GM19463 (cell line): Measurements from ENCODE around the gene KCNN2.
A peak's percentile ranks its signal among the peaks of the same experiment; 100 is the strongest.

Experiments used
- ATAC-seq: cut with Tn5 transposase; IDR thresholded peaks from one replicate; pipeline ENCODE4 v1.9.1; 2021; ENCODE audit warnings: mild to moderate bottlenecking, moderate library complexity; ENCODE audit not compliant: unreplicated experiment

KCNN2 gene

DNA sequence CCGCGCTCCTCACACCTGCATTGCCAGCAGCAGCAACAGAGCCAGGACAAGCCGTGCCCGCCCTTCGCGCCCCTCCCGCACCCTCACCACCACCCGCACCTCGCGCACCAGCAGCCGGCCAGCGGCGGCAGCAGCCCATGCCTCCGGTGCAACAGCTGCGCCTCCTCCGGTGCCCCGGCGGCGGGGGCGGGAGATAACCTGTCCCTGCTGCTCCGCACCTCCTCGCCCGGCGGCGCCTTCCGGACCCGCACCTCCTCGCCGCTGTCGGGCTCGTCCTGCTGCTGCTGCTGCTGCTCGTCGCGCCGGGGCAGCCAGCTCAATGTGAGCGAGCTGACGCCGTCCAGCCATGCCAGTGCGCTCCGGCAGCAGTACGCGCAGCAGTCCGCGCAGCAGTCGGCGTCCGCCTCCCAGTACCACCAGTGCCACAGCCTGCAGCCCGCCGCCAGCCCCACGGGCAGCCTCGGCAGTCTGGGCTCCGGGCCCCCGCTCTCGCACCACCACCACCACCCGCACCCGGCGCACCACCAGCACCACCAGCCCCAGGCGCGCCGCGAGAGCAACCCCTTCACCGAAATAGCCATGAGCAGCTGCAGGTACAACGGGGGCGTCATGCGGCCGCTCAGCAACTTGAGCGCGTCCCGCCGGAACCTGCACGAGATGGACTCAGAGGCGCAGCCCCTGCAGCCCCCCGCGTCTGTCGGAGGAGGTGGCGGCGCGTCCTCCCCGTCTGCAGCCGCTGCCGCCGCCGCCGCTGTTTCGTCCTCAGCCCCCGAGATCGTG, 517 bp downstream of the KCNN2 start:
- ATAC-seq = peak; percentile 8

DNA sequence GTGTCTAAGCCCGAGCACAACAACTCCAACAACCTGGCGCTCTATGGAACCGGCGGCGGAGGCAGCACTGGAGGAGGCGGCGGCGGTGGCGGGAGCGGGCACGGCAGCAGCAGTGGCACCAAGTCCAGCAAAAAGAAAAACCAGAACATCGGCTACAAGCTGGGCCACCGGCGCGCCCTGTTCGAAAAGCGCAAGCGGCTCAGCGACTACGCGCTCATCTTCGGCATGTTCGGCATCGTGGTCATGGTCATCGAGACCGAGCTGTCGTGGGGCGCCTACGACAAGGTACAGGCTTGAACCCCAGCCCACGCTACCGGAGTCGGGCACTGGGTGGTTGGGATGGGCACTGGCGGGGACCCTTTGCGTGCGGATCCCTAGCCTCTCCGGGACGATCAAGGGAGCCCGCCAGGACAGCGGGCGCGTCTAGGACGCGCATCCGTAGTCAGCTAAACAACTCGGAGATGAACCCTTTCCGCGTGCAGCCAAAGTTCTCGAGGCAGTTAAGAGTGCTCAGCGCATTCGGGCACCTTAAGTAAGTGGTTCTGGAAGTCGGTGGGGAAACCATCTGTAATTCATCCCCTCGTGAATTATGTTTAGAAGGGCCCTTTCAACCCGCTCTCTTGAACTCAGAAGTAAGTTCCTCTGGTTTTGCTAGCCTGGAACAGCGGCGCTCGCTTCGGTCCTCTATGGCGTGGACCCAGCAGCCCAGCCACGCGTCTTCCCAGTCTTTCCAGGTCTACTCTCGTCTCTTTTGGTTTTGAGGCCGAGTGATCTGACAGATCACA, 1.3 kb downstream of the KCNN2 start:
- no peak for ATAC-seq

DNA sequence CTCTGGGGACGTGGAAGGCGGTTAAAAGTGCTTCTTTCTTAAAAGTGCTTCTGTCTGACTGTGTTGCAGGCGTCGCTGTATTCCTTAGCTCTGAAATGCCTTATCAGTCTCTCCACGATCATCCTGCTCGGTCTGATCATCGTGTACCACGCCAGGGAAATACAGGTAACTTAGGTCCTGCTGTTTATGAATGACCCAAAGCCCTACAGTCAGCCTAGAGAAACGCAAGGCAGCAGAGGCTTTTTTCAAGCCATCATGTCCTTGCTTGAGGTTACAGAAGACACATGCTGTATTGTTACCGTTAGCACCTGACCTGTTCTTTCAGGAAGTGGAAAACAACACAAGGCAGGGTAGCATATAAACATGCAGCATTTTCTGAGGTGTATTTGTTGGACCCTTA, 2.0 kb downstream of the KCNN2 start:
- ATAC-seq = no peak

DNA sequence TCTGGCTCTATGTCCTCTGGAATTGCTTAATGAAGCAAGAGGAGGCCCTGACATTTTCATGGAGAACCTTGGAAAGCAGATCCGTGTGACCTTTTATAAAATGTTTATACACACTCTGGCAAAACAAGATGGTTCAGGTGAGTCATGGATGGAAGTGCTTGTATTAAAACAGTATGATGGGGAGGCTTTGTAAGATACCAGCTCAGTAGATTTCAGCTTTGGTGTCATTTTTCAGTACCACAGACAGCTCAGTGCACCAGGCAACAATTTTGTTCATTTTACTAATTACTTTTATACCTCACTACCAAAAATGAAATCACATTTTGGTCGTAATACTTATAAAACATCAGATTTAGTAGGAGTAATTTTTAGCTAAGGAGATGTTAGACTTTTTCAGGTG, 5.2 kb downstream of the KCNN2 start:
- ATAC-seq = no peak

DNA sequence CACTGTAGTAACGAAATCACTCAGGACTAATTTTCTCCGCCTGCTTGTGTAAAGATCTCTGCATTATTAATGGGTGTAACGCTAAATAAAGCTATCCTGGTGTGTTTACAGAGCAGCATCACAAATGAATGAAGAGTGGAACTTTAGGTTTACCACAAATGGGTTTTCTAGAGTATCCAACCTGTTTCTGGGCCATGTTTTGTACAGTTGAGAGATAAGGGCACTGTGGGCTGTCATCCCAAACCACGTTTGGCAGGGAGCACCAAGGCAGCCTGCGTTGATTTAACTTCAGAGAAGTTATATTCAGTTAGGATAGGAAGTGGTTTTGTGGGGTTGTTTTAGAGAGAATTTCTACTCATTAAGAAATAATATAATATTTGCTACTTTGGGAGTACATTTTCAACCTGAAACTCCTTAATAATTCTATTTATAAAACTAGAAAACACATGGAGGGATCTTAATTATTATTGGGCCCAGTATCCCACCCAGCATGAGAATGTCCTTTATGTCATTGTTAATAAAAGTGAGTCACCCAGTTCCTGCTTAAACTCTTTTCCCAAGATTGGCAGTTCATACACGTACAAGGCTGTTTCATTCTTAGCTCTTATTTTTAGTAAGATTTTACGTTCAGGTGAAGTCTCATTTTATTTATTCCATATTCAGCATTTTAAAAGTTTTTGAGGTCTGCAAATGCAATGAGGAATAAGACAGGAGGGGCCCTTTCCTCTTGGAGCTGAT, 8.0 kb downstream of the KCNN2 start:
- no peak for ATAC-seq

DNA sequence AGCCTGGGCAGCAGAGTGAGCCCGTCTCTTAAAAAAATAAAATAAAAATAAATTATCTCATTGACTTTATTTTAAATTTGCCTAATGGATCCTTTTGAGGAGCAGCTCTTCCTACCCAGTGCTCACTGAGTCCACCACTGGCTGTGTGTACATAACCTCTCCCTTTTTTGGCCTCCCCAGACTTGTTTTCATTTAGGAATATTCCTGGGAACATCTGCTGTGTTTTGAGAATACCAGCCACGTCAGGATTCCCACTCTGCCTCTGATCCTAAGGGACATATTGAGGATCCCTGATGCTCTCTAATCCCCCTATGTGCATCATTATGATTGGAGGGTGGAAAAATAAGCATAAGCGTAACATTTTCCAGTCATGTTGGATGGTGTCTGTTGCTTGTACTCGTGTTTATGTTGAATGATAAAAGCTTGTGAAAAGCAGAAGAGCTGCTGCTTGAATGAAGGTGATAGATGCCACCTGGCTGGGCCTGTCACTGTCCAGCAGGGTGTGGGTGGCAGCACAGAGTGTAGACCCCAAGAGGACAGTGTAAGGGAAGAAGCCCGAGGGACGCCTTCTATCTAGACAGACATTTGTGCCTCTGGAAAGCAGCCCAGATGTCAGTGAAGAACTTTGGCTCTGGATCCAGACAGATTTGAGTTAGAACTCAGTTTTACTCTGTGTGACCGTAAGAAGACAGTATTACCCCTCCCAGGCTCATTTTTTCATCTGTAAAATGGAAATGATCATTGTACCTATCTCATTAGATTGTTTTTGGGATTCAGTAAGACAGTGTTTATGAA, 15.4 kb downstream of the KCNN2 start:
- no peak for ATAC-seq

DNA sequence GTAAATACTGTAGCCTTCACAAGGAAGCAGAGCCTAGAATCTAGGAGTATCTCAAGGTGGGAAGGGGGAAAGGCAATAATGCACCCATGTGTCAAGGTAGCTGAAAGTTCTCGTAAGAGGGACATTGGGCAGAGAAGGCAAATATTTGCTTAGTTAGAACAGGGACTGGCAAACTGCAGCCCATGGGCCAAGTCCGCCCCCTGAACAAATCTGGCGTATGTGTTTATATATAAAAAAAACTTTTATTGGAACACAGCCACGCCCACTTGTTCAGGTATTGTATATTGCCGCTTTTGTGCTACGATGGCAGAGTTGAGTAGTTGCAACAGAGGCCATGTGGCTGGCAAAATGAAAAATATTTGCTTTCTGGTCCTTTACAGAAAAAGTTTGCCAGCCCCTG, 16.1 kb downstream of the KCNN2 start:
- no peak for ATAC-seq

DNA sequence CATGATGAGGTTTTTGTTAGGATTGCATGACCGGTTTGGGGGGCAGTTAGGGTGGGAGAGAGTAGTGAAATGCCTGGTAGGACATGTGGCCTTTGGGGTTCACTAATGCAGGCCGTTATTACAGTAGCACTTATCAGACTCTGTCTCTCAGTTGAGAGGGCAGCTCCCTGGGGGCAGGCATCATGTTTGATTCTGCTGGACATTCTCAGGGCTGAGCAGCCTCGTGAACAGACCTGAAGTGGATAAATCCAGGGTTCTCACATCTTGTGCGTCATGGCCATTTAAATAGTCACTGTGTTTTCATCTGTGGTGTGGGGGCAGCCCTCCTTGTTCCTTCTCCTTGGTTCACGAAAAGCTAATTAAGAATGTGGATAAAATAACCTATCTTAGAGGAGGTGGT, 18.9 kb downstream of the KCNN2 start:
- no peak for ATAC-seq

DNA sequence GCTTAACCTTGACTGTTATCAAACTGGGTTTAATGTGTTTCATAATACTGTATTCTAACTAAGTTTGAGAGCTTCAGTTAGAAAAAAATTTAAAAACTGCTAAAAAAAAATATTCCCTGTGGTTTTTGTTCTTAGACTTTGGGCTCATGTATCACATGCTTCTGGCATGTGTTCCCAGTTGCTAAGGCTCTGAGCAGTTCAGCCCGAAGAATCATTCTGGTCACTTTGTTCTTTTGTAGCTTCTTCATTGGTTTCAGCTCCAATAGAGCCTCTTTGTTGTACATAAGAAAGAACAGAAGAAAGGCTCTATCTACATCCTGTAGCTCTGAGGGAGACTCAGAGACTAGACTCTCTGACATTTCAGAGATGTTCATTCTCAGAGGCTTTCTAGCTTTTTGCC, 25.6 kb downstream of the KCNN2 start:
- no peak for ATAC-seq

DNA sequence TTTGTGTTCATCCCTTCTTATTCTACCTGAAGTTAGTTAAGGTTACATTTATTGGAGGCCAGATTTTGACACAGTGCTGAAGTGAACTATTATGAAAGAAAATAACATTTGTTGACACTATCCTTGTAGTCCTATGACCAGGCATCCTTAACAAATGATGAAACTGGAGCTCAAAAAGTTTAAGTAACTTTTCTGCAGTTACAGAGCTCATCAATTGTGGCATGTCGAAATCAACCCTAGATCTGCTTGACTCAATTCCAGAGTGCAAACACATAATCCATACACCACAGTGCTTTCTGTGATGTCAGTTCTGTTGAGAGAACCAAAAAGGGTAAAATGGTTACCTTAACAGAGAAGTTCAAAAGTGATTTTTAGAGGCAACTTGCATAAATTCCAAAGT, 28.6 kb downstream of the KCNN2 start:
- ATAC-seq = no peak

DNA sequence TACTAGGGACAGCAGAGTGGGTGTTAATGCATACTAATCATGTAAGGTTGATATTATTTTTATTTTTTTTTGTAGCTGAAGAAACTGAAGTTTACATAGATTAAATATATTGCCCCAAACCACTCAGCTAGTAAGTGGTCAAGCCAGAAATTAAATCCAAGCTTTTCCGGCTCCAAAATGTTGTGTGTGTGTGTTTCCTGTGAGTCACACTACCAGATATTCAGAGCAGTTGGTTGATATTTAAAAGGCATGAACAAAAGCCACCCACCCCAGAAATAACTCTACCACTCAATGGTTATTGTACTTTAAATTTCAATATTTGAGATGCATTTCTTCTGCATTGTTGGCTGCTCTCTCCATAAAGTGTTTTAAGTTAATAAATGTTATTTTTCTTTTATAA, 29.5 kb downstream of the KCNN2 start:
- ATAC-seq = no peak

DNA sequence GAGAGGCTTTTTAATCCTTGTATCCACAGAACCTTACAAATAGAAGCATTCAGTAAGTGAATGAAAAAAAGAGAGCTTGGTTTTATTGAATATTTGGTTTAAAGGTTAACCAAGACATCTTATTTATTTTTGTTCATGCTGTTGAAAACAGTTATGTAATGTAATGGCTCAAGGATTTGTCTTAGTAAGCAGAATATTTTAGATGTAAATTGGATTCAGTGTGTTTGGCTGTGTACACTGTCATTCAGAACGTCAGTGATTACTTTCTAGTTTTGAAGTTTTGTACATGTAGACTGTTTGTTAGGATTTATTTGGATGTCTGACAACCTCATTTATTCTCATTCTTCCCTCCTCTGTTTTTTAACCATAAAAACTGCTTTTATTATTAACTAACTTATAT, 31.3 kb downstream of the KCNN2 start:
- no peak for ATAC-seq

DNA sequence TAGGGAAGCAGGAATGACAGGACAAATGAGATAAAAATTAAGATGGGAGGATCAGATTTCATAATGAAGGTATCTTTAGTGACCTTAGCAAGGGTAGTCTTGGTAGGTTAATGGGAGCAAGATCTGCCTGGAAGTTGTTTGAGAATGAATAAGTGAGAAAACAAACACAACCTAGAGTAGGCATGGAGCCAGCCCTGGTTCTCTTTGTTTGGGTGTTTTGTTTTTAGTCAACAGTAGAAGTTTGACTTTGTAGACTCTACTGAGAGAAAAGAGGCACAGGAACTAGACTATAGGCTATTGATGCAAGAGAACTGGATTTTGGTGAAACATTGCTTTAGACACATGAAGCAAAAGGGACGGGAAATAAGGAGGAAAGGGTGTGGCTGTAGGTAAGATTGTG, 40.3 kb downstream of the KCNN2 start:
- ATAC-seq = no peak

DNA sequence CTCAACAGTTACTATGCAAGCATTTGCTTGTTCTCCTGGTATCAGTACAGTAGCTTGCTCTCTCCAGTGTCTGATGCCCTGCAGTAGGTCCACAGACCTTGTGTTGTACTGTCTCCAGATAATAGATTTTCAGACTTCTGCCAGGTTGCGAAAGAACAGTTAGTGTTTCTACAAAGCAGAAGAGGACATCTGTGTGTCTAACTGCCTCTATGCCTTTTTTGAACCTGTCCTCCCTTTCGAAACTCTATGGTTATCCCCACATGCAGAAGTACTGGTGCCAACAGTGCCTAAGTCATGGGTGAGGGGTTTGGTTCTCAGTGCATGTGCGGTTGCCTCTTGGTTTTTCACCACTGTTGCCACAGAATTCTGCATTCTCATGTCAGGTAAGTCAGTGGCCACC, 45.9 kb downstream of the KCNN2 start:
- no peak for ATAC-seq

DNA sequence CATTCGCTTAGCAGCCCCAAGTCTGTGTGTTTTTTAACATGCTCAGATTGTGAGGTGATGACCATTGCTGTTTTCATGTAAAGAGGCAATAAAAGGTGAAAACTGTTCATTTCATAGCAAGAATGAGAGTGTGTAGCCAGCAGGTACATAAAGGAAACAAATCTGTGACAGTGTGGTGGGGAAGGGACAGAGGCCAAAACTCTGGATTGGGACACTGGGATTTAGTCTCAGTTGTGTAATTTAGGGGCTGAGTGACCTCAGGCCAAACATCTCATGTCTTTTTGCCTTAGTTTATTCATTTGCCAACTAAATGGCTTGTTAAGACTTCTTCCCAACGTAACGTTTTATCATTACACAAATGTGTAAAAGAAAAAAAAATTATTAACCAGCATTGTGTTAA, 47.0 kb downstream of the KCNN2 start:
- no peak for ATAC-seq

DNA sequence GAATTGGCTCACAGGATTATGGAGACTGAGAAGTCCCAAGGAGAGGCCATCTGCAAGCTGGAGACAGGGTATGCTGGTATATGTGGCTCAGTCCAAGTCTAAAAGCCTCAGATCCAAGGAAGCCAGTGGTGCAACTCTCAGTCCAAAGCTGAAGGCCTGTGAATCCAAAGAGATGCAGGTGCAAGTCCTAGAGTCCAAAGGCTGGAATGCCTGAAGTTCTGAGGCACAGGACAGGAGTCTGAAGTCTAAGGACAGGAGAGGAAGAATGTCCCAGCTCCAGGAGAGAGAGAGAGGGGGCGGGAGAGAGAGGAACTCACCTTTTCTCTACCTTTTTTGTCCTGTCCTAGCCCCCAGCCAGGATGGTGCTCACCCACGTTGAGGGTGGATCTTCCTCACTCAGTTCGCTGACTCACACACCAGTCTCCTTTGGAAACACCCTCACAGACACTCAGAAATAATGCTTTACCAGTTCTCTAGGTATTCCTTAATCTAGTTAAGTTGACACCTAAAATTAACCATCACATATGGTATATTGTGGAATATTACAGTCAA, 49.6 kb downstream of the KCNN2 start:
- ATAC-seq = no peak

DNA sequence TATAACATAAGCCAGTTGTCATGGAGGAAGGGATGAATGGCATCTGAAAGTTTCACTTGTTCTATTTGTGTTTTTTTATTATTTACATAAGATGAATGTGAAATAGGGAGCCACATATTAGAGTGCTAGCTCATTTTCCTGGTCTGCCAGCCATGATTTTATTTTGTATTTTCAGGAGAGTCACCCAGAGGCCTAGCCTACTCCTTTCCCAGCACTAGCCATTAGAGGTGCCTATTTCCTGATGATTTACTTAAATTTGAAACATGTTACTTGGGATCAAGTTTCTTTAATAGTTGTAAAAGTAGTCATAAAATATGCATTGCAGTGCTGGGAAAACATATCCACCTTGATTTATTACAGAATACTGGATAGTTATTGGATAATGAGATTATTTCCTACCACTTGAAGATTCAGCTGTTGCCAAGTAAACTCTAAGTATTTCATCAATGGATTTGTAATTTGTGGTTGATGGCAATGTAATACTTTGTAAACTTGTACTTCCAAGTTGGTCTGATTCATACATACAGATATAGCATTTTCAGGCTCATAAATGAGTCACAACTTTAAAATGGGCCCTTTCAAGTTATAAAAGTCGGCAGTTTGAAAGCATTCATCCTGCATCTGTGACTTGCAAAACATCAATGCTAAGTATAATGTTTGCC, 50.8 kb downstream of the KCNN2 start:
- ATAC-seq = no peak

DNA sequence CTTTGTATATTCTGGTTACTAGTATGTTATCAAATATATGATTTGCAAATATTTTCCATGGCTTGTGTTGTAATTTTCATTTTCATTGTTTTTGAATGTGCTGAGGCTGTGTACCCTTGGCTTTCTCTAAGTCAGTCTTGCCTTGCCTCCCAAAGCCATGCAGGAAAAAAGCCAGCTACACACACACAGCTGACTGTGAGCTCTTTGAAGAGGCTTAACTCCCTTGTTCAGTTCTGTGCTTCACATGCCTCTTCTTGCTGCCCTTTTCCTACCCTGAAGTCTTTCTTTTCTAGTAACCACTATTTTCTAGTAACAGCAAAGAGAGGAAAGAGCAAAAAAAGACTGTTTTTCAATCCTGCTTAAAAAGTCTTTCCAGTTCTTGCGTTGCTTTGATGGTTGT, 53.9 kb downstream of the KCNN2 start:
- ATAC-seq = no peak

DNA sequence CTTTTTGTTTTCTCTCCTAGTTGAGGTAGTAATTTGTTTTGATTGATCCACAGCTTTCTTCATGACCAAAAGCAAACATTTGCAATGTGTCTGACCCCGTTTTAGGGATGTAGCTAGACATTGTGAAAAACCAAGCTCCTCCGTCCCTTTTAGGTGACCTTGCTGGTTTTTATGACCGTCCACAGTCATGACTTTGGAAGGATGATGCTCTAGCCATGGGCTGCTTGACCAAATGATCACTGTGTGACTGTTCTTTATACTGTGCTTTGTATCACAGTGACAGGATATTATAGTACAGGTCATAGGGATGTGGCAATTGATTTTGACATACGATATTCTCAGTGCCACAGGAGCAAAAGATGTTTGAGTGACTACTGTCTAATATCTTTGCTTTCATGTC, 54.4 kb downstream of the KCNN2 start:
- ATAC-seq = no peak

DNA sequence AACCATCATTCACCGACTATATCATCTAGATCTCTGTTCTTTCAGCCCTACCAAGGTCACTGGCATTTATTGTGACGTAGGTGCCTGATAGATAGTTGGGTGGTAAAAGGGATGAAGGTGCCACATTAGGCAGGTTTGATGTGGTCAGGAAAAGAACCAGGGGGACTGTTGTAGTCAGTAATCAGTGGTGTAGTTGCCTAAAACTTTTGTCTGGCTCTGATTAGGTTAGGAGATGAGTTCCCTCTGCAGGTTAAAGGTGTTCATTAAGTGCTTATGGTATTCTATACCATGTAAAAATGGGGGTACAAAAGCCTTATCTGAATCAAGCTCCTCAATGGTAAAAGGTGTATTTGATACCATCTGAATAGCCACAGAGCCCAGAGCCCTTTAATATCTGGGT, 55.6 kb downstream of the KCNN2 start:
- ATAC-seq = no peak
